Spinal cord (tissue), 10 donors: ENCODE data around the gene COPG2. TPM values are rescaled to one million over a fixed set of nuclear protein-coding genes. Genes with fewer than 3 reads are reported as not detected.

Experiments
- DNase-seq, 6 donors: peaks; one replicate each; pipeline versions ENCODE4 v3.0.0 to v3.0.0-alpha.2; 2013 to 2015; ENCODE audit warnings: low spot score in 6 of 6, low read depth in 4 of 6
- H3K27ac ChIP-seq: one replicate; pipeline ENCODE4 v1.5.1; 2013; ENCODE audit warnings: low read depth, low read length, control low read depth
- H3K27me3 ChIP-seq: one replicate; pipeline ENCODE4 v1.6.1; 2013; ENCODE audit warnings: low read length; ENCODE audit not compliant: control insufficient read depth, insufficient read depth
- H3K36me3 ChIP-seq: one replicate; pipeline ENCODE4 v1.6.1; 2013; ENCODE audit warnings: low read length; ENCODE audit not compliant: control insufficient read depth, insufficient read depth
- H3K4me1 ChIP-seq: one replicate; pipeline ENCODE4 v1.6.1; 2013; ENCODE audit warnings: low read length; ENCODE audit not compliant: control insufficient read depth, insufficient read depth
- H3K4me3 ChIP-seq: one replicate; pipeline ENCODE4 v1.5.1; 2013; ENCODE audit warnings: low read depth, low read length, control low read depth
- H3K9me3 ChIP-seq: one replicate; pipeline ENCODE4 v1.6.1; 2013; ENCODE audit warnings: low read length; ENCODE audit not compliant: control insufficient read depth, insufficient read depth
- WGBS: methylation state at CpG from one replicate; pipeline ENCODE4 v1.1.5; 2013; ENCODE audit warnings: missing lambda C conversion rate; ENCODE audit not compliant: insufficient coverage; 5-methylcytosine and 5-hydroxymethylcytosine counted together
- polyA plus RNA-seq, 2 donors: library from polyadenylated mRNA; unstranded; fragments of 120-200 nt; gene quantifications; one replicate each; pipeline ENCODE4 v1.2.1, GENCODE V29; 2013; ENCODE audit not compliant: insufficient read length in 2 of 2
- total RNA-seq, 2 donors: library from RNA; depleted of rRNA in 1 of 2; stranded (reverse); fragments of 120-200 nt in 1 of 2; fragments of >200 nt in 1 of 2; gene quantifications; one replicate each; pipeline versions ENCODE4 v1.2.3 to v1.2.4, GENCODE V29; 2013 to 2014
- donor health status: healthy.

COPG2 gene
- total and polyA plus RNA-seq, 4 donors: 40.4 to 52.6 (median 44.7) TPM

- 41% methylated on average over 8 of the region's 13 CpGs for WGBS
- H3K36me3 ChIP-seq: peaks cover 24% of the 10 kb centered on the region
- H3K27me3 ChIP-seq: no peaks in the 10 kb centered on the region
- H3K9me3 ChIP-seq: no peaks in the 10 kb centered on the region
- DNase-seq: peak in 2 of 6 donors; percentile 18 to 35
- H3K4me3 ChIP-seq: peak overlapping the region; percentile 59
- H3K4me1 ChIP-seq: peaks cover 18% of the 10 kb centered on the region
- peak overlapping the region; percentile 65 for H3K27ac ChIP-seq
These were observed 175.2 kb downstream of the COPG2 start for GRCh38 chr7:130493275-130493873.

GRCh38 chr7:130492523-130493274 is 175.8 kb downstream of the COPG2 start:
- peaks cover 18% of the 10 kb centered on the region for H3K36me3 ChIP-seq
- WGBS: 52% methylated on average over 50 of the region's 50 CpGs
- H3K4me3 ChIP-seq: peak overlapping the region; percentile 59
- peak overlapping the region; percentile 65 for H3K27ac ChIP-seq
- DNase-seq: peak in 2 of 6 donors; percentile 31 to 55
- H3K27me3 ChIP-seq: no peaks in the 10 kb centered on the region
- H3K4me1 ChIP-seq: peaks cover 18% of the 10 kb centered on the region
- no peaks in the 10 kb centered on the region for H3K9me3 ChIP-seq

GRCh38 chr7:130491841-130492522 is 176.6 kb downstream of the COPG2 start, which contains the start of gene MEST:
TSS of gene MEST (plus strand) at chr7:130492085. CDS start at chr7:130492314, 229 bp downstream.
- 38% methylated on average over 71 of the region's 71 CpGs for WGBS
- H3K4me1 ChIP-seq: peaks cover 19% of the 10 kb centered on the region
- DNase-seq: peak in 2 of 6 donors; percentile 86 to 93
- H3K27ac ChIP-seq: peak within 1 kb of the TSS; percentile 95
- H3K36me3 ChIP-seq: peaks cover 14% of the 10 kb centered on the region
- H3K4me3 ChIP-seq: peak within 1 kb of the TSS; percentile 59
- no peaks in the 10 kb centered on the region for H3K9me3 ChIP-seq
- H3K27me3 ChIP-seq: no peaks in the 10 kb centered on the region

GRCh38 chr7:130490888-130491804 is 177.4 kb downstream of the COPG2 start:
- Histone ChIP-seq H3K4me1 (peaks cover 27% of the 10 kb centered on the region), H3K36me3 (peaks cover 13% of the 10 kb centered on the region), H3K9me3 (no peaks in the 10 kb centered on the region), H3K4me3 (peak overlapping the region; percentile 59), H3K27me3 (no peaks in the 10 kb centered on the region), H3K27ac (peak overlapping the region; percentile 95)
- 41% methylated on average over 53 of the region's 62 CpGs for WGBS
- DNase-seq: peak in 2 of 6 donors; percentile 79 to 83

- WGBS: 30% methylated on average over 19 of the region's 21 CpGs
- peak in 2 of 6 donors; percentile 74 to 85 for DNase-seq
- Histone ChIP-seq H3K4me1 (peaks cover 31% of the 10 kb centered on the region), H3K9me3 (no peaks in the 10 kb centered on the region), H3K27ac (peak overlapping the region; percentile 95), H3K36me3 (peaks cover 13% of the 10 kb centered on the region), H3K27me3 (no peaks in the 10 kb centered on the region), H3K4me3 (peak overlapping the region; percentile 59)
These were observed 178.2 kb downstream of the COPG2 start for GRCh38 chr7:130490311-130490791.

GRCh38 chr7:130489140-130489983 is 179.2 kb downstream of the COPG2 start:
- peaks cover 31% of the 10 kb centered on the region for H3K4me1 ChIP-seq
- peak in 2 of 6 donors; percentile 63 to 72 for DNase-seq
- H3K27me3 ChIP-seq: no peaks in the 10 kb centered on the region
- peaks cover 11% of the 10 kb centered on the region for H3K36me3 ChIP-seq
- H3K4me3 ChIP-seq: no peak overlapping the region
- peak overlapping the region; percentile 95 for H3K27ac ChIP-seq
- no peaks in the 10 kb centered on the region for H3K9me3 ChIP-seq
- 46% methylated on average over 7 of the region's 10 CpGs for WGBS

GRCh38 chr7:130488392-130489139 is 180.0 kb downstream of the COPG2 start:
- no peaks in the 10 kb centered on the region for H3K27me3 ChIP-seq
- H3K4me1 ChIP-seq: peaks cover 31% of the 10 kb centered on the region
- no peak overlapping the region for H3K4me3 ChIP-seq
- H3K36me3 ChIP-seq: peaks cover 11% of the 10 kb centered on the region
- no peaks in the 10 kb centered on the region for H3K9me3 ChIP-seq
- peak overlapping the region; percentile 95 for H3K27ac ChIP-seq
- peak in 2 of 6 donors; percentile 20 to 61 for DNase-seq
- 0% methylated on average over 1 of the region's 7 CpGs for WGBS

GRCh38 chr7:130486954-130487436 is 181.6 kb downstream of the COPG2 start:
- Histone ChIP-seq H3K9me3 (no peaks in the 10 kb centered on the region), H3K27me3 (no peaks in the 10 kb centered on the region)
- peak in 2 of 6 donors; percentile 24 to 61 for DNase-seq

More at GRCh38 chr7:130486954-130487436, 181.6 kb downstream of the COPG2 start:
- WGBS: 11% methylated on average over 4 of the region's 6 CpGs
- Histone ChIP-seq H3K4me3 (peak overlapping the region; percentile 72), H3K4me1 (peaks cover 31% of the 10 kb centered on the region), H3K27ac (peak overlapping the region; percentile 95), H3K36me3 (peaks cover 6% of the 10 kb centered on the region)
